Urothelium cell line (cell line): ENCODE data around the gene RNF114.
"Not testable (repeated sequence)": the region's sequence is repeated elsewhere in the genome, so short reads cannot be mapped to it uniquely, and the experiment has no call there.

Source experiments
- DNase-seq: peaks from one replicate; pipeline ENCODE4 v3.0.0; 2011; ENCODE audit warnings: low spot score, mixed read lengths
- FAIRE-seq: peaks from 2 replicates; lab custom pipeline; 2011; peaks lifted over from hg19 to GRCh38; lab: Jason Lieb, UNC

The RNF114 gene

GRCh38 chr20:49983848-49984408 lies 47.7 kb downstream of the RNF114 start:
- DNase-seq (peak; percentile 37), FAIRE-seq (no peak)

GRCh38 chr20:49984426-49985153 lies 48.4 kb downstream of the RNF114 start:
- no peak for FAIRE-seq
- no peak for DNase-seq

GRCh38 chr20:49985157-49985556 lies 49.0 kb downstream of the RNF114 start:
- no peak for DNase-seq

GRCh38 chr20:49985617-49986016 lies 49.4 kb downstream of the RNF114 start:
- FAIRE-seq (no peak), DNase-seq (no peak)

More at GRCh38 chr20:49985157-49985556, 49.0 kb downstream of the RNF114 start:
- FAIRE-seq, result no peak

- FAIRE-seq (no peak), DNase-seq (no peak)
Measured at GRCh38 chr20:49986049-49986448, 49.9 kb downstream of the RNF114 start.

- DNase-seq (no peak), FAIRE-seq (peak; percentile 46)
Measured at GRCh38 chr20:49987015-49987867, 51.0 kb downstream of the RNF114 start.

GRCh38 chr20:49987868-49988690 lies 51.9 kb downstream of the RNF114 start:
- FAIRE-seq (no peak), DNase-seq (peak; percentile 74)

GRCh38 chr20:49989234-49990065 lies 53.3 kb downstream of the RNF114 start:
- DNase-seq, result peak; percentile 76
- peak; percentile 20 for FAIRE-seq

GRCh38 chr20:49990271-49990720 lies 54.1 kb downstream of the RNF114 start:
- peak; percentile 45 for DNase-seq
- peak; percentile 9 for FAIRE-seq

GRCh38 chr20:49993301-49993751 lies 57.1 kb downstream of the RNF114 start:
- FAIRE-seq (no peak), DNase-seq (no peak)

- DNase-seq (no peak), FAIRE-seq (no peak)
Measured at GRCh38 chr20:49995586-49995985, 59.4 kb downstream of the RNF114 start.

GRCh38 chr20:49998478-49999188 lies 62.4 kb downstream of the RNF114 start:
- FAIRE-seq, DNase-seq: not testable (repeated sequence)

GRCh38 chr20:49999329-49999728 lies 63.1 kb downstream of the RNF114 start:
- DNase-seq (no peak), FAIRE-seq (no peak)

GRCh38 chr20:50000548-50001222 lies 64.5 kb downstream of the RNF114 start:
- FAIRE-seq, DNase-seq: not testable (repeated sequence)

GRCh38 chr20:50001784-50002311 lies 65.7 kb downstream of the RNF114 start:
- FAIRE-seq (no peak), DNase-seq (peak; percentile 49)

GRCh38 chr20:50003253-50003656 lies 67.1 kb downstream of the RNF114 start:
- FAIRE-seq (no peak), DNase-seq (no peak)
